A549 (cell line): ENCODE results near the gene SCAMP2. TPM values are rescaled to one million over a fixed set of nuclear protein-coding genes. Genes with fewer than 3 reads are reported as not detected.

Experiments used
- ATAC-seq, 2 experiments: fragments of 200-7000 bp in 1 of 2; fragments of >200 bp in 1 of 2; cut with Nextera tagmentation in 1 of 2; cut with Tn5 transposase in 1 of 2; 3 replicates each; pipeline versions ENCODE4 v1.8.0 to v1.9.1; 2018 to 2020; ENCODE audit warnings: mild to moderate bottlenecking in 1 of 2, moderate library complexity in 1 of 2
- CTCF ChIA-PET: fragments of 300-600 bp; sonication (Branson Sonifier 250); formaldehyde crosslinking; extraction: SDS; loops from one replicate; lab custom pipeline; 2021; ENCODE audit warnings: antibody characterized with exemption, inconsistent platforms; lab: Yijun Ruan, JAX
- POLR2A ChIA-PET: fragments of 350-600 bp; formaldehyde crosslinking; extraction: SDS; loops from one replicate; lab custom pipeline; 2021; ENCODE audit warnings: antibody characterized with exemption, inconsistent platforms; lab: Yijun Ruan, JAX
- DNase-seq, 2 experiments: peaks; one replicate each; pipeline versions ENCODE4 v3.0.0 to v3.0.0-alpha.2; 2011 to 2016; ENCODE audit warnings: low read depth in 1 of 2, low spot score in 1 of 2
- FAIRE-seq: peaks from 2 replicates; lab custom pipeline; 2011; peaks lifted over from hg19 to GRCh38; lab: Jason Lieb, UNC
- H3K27ac ChIP-seq, 2 experiments: fragments of >200 bp; sonication (Bioruptor Twin); formaldehyde crosslinking; 3 replicates each; pipeline ENCODE4 v1.5.1; 2016 to 2017
- H3K4me1 ChIP-seq: fragments of >200 bp; sonication (Bioruptor Twin); formaldehyde crosslinking; 3 replicates; pipeline ENCODE4 v1.6.1; 2016
- H3K4me2 ChIP-seq: fragments of >200 bp; sonication (Bioruptor Twin); formaldehyde crosslinking; 3 replicates; pipeline ENCODE4 v1.6.1; 2016
- H3K4me3 ChIP-seq: fragments of >200 bp; sonication (Bioruptor Twin); formaldehyde crosslinking; 3 replicates; pipeline ENCODE4 v1.5.1; 2016
- H3K9me3 ChIP-seq: fragments of >200 bp; sonication (Bioruptor Twin); formaldehyde crosslinking; 3 replicates; pipeline ENCODE4 v1.6.1; 2016
- BCL3 ChIP-seq: fragments of >200 bp; sonication (Bioruptor Twin); formaldehyde crosslinking; IDR thresholded peaks from 3 replicates; pipeline ENCODE4 v1.6.1; 2016
- CBX8 ChIP-seq: fragments of 200-600 bp; sonication (generic); IDR thresholded peaks from 2 replicates; pipeline ENCODE4 v1.6.1; 2016
- EHF ChIP-seq: fragments of 250-450 bp; sonication (Bioruptor Pico); IDR thresholded peaks from 2 replicates; pipeline ENCODE4 v1.5.0; 2020; ENCODE audit warnings: mild to moderate bottlenecking
- ESRRA ChIP-seq: fragments of 150-350 bp; IDR thresholded peaks from 2 replicates; pipeline ENCODE4 v1.6.1; 2014; ENCODE audit warnings: mild to moderate bottlenecking, low read length, borderline replicate concordance
- FOSB ChIP-seq: fragments of 250-450 bp; sonication (Bioruptor Pico); IDR thresholded peaks from 2 replicates; pipeline ENCODE4 v1.5.0; 2020; ENCODE audit warnings: mild to moderate bottlenecking, moderate library complexity
- HES2 ChIP-seq: fragments of >200 bp; sonication (Bioruptor Twin); formaldehyde crosslinking; IDR thresholded peaks from 2 replicates; pipeline ENCODE4 v1.6.1; 2016
- HOXA7 ChIP-seq: fragments of 250-450 bp; sonication (Bioruptor Pico); IDR thresholded peaks from 2 replicates; pipeline ENCODE4 v1.5.0; 2020; ENCODE audit warnings: mild to moderate bottlenecking, moderate library complexity
- KDM5A ChIP-seq: fragments of 200-600 bp; sonication (generic); IDR thresholded peaks from 2 replicates; pipeline ENCODE4 v1.6.1; 2016; ENCODE audit warnings: antibody characterized with exemption, mild to moderate bottlenecking
- MAZ ChIP-seq: fragments of 150-350 bp; IDR thresholded peaks from 2 replicates; pipeline ENCODE4 v1.6.1; 2014; ENCODE audit warnings: antibody characterized with exemption, low read depth, low read length, borderline replicate concordance
- NPAS2 ChIP-seq: fragments of 250-450 bp; sonication (Bioruptor Pico); IDR thresholded peaks from 2 replicates; pipeline ENCODE4 v1.8.0; 2022; ENCODE audit warnings: mild to moderate bottlenecking, moderate library complexity, borderline replicate concordance
- PHF8 ChIP-seq: fragments of 200-600 bp; sonication (generic); IDR thresholded peaks from 2 replicates; pipeline ENCODE4 v1.6.1; 2016; ENCODE audit warnings: low read depth, mild to moderate bottlenecking, antibody characterized with exemption, moderate library complexity, borderline replicate concordance
- POLR2A ChIP-seq: IDR thresholded peaks from 2 replicates; pipeline ENCODE4 v1.6.1; 2012; ENCODE audit warnings: mild to moderate bottlenecking, low read length
- POLR2AphosphoS2 ChIP-seq: conservative IDR thresholded peaks from 2 replicates; pipeline ENCODE4 v1.6.1; 2012; ENCODE audit warnings: low read length, improper control_type of control experiment, inconsistent platforms
- RCOR1 ChIP-seq: fragments of 150-350 bp; IDR thresholded peaks from 2 replicates; pipeline ENCODE4 v1.6.1; 2014; ENCODE audit warnings: antibody characterized with exemption, low read length, low read depth
- TFCP2L1 ChIP-seq: fragments of 250-450 bp; sonication (Bioruptor Pico); IDR thresholded peaks from 2 replicates; pipeline ENCODE4 v1.5.0; 2021; ENCODE audit warnings: mild to moderate bottlenecking
- TP53 ChIP-seq: fragments of 250-450 bp; sonication (Bioruptor Pico); IDR thresholded peaks from 2 replicates; pipeline ENCODE4 v1.5.0; 2021; ENCODE audit warnings: mild to moderate bottlenecking, moderate library complexity
- ZNF302 ChIP-seq: fragments of 250-450 bp; sonication (Bioruptor Pico); IDR thresholded peaks from 2 replicates; pipeline ENCODE4 v1.9.0; 2021; ENCODE audit warnings: inconsistent platforms, mild to moderate bottlenecking, moderate library complexity
- whole genome bisulfite sequencing: methylation state at CpG from one replicate; pipeline ENCODE4 v1.1.6; 2017; ENCODE audit errors: missing lambda C conversion rate; 5-methylcytosine and 5-hydroxymethylcytosine counted together
- polyA plus RNA-seq, 4 experiments: library from polyadenylated mRNA; depleted of rRNA in 3 of 4; stranded (reverse); fragments of >200 nt; fragmentation: RNase III in 1 of 4; extraction: RNeasy Plus Mini Kit Qiagen cat#74134 plus additional on column Dnase treatment in 1 of 4; gene quantifications; 2 replicates in 3 of 4; 3 replicates in 1 of 4; pipeline ENCODE4 v1.2.3, GENCODE V29; 2011 to 2017
- TF ChIP-seq, protein P1 (sequence below): fragments of 200-600 bp; sonication (generic); IDR thresholded peaks from 2 replicates; pipeline ENCODE4 v1.6.1; 2016; ENCODE audit warnings: antibody characterized with exemption, mild to moderate bottlenecking, moderate library complexity
- TF ChIP-seq, protein P2 (sequence below): IDR thresholded peaks from 2 replicates; pipeline ENCODE4 v1.6.1; 2012

The SCAMP2 gene
- polyA plus RNA-seq, 2 of the 4 experiments (the other 2 are of a cell fraction): 41.5 to 128 TPM

DNA sequence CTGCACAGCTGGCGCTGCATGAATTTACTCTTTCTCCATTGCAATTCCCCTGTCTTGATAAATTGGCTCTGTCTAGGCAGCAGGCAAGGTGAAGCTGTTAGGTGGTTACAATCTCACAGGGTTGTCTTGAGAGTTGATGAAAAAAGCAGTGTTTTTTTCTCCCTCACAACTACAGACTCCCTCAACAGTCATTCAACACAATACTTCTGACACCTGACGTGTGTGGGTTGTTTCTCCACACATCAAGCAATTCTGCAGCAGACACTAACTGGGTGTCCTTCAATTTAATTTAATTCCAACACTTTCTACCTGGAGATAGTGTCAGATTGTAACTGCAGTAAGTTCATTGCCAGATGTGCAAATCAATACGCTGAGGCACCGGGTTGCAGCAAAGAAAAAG is 5.1 kb upstream of the SCAMP2 start:
- ATAC-seq (no peak), FAIRE-seq (no peak), DNase-seq (no peak)
- CTCF ChIA-PET: interaction anchor here (1.5 to 2.9 kb wide), 2 partner anchors 10 to 24 kb away, joined by 5 to 14 read pairs; no protein-coding TSS in a partner anchor
- no peaks in the 10 kb centered on the region for H3K9me3 ChIP-seq
- POLR2A ChIA-PET: no interaction called here
- H3K27ac ChIP-seq: no peak overlapping the region
- H3K4me2 ChIP-seq: no peak overlapping the region
- WGBS: 86% methylated on average over 4 of the region's 4 CpGs
- no peaks in the 10 kb centered on the region for H3K4me1 ChIP-seq
- no peak overlapping the region for H3K4me3 ChIP-seq
- TF ChIP-seq POLR2A: no peak
- no peak for TF ChIP-seq ZNF302 (CRISPR knock-in tag)
- TF ChIP-seq, protein P1, sequence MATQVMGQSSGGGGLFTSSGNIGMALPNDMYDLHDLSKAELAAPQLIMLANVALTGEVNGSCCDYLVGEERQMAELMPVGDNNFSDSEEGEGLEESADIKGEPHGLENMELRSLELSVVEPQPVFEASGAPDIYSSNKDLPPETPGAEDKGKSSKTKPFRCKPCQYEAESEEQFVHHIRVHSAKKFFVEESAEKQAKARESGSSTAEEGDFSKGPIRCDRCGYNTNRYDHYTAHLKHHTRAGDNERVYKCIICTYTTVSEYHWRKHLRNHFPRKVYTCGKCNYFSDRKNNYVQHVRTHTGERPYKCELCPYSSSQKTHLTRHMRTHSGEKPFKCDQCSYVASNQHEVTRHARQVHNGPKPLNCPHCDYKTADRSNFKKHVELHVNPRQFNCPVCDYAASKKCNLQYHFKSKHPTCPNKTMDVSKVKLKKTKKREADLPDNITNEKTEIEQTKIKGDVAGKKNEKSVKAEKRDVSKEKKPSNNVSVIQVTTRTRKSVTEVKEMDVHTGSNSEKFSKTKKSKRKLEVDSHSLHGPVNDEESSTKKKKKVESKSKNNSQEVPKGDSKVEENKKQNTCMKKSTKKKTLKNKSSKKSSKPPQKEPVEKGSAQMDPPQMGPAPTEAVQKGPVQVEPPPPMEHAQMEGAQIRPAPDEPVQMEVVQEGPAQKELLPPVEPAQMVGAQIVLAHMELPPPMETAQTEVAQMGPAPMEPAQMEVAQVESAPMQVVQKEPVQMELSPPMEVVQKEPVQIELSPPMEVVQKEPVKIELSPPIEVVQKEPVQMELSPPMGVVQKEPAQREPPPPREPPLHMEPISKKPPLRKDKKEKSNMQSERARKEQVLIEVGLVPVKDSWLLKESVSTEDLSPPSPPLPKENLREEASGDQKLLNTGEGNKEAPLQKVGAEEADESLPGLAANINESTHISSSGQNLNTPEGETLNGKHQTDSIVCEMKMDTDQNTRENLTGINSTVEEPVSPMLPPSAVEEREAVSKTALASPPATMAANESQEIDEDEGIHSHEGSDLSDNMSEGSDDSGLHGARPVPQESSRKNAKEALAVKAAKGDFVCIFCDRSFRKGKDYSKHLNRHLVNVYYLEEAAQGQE: no peak
- TF ChIP-seq BCL3: no peak
- no peak for TF ChIP-seq ESRRA
- no peak for TF ChIP-seq EHF (CRISPR knock-in tag)
- no peak for TF ChIP-seq MAZ
- TF ChIP-seq PHF8: no peak
- TF ChIP-seq HES2: no peak
- TF ChIP-seq NPAS2 (CRISPR knock-in tag): no peak
- no peak for TF ChIP-seq TFCP2L1 (CRISPR knock-in tag)
- no peak for TF ChIP-seq FOSB (CRISPR knock-in tag)
- no peak for TF ChIP-seq HOXA7
- TF ChIP-seq CBX8: no peak
- TF ChIP-seq, all 56 proteins: peak for 0

DNA sequence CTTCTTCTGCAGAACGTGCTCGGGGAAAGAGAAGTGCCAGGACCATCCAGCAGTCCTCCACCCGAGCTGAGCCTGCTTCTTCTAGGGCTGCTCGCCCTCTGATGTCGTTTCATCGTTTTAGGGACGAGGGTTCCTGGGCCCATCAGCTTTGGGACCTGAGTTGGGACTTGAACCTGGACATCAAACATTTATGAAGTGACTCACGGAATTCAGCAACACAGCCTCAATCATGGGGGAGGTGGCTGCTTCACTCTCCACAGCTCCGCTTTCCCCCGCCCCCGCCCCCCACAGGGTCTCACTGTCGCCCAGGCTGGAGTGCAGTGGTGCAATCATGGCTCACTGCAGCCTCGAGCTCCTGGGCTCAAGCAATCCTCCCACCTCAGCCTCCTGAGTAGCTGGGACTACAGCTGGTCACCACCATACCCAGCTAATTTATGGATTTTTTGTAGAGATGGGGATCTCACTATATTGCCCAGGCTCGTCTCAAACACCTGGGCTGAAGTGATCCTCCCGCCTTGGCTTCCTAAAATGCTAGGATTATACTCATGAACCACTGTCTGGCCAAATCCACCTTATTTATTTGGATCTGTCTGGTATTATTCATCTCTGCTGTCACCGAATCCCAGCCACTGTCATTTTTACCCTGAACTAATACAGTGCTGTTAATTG is 725 bp upstream of the SCAMP2 start:
- no peaks in the 10 kb centered on the region for H3K9me3 ChIP-seq
- peak; percentile 58 to 64 for ATAC-seq
- CTCF ChIA-PET: interaction anchor here (0.8 to 1.3 kb wide), 6 partner anchors 10 to 102 kb away, joined by 3 to 6 read pairs (median 3); no protein-coding TSS in a partner anchor
- H3K27ac ChIP-seq: peak overlapping the region; percentile 87 to 91
- H3K4me1 ChIP-seq: peaks cover 20% of the 10 kb centered on the region; the same call in 2 of the 3 replicates
- H3K4me3 ChIP-seq: peak overlapping the region; percentile 88
- TF ChIP-seq, protein P2, sequence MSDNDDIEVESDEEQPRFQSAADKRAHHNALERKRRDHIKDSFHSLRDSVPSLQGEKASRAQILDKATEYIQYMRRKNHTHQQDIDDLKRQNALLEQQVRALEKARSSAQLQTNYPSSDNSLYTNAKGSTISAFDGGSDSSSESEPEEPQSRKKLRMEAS: 0 out of 2 replicates have a peak, but pooled peaks have one; percentile 28
- no peak for TF ChIP-seq TP53 (CRISPR knock-in tag)
- TF ChIP-seq, all 56 proteins: peak for 1
- peak; percentile 51 to 65 for DNase-seq
- POLR2A ChIA-PET: interaction anchor here (0.7 to 2.0 kb wide), 6 partner anchors 8 to 149 kb away, joined by 3 to 7 read pairs (median 4); partner anchors contain the start of genes FAM219B, MPI and PPCDC
- FAIRE-seq: no peak
- 14% methylated on average over 15 of the region's 16 CpGs for WGBS
- H3K4me2 ChIP-seq: peak overlapping the region; percentile 87

- CTCF ChIA-PET: interaction anchor here (1.3 kb wide), 1 partner anchor 101 kb away, joined by 3 read pairs; no protein-coding TSS in a partner anchor
- H3K27ac ChIP-seq: peak overlapping the region; percentile 87 to 91
- no peak for FAIRE-seq
- POLR2A ChIA-PET: interaction anchor here (0.7 to 2.0 kb wide), 3 partner anchors 9 to 34 kb away, joined by 3 to 5 read pairs (median 4); partner anchors contain the start of gene FAM219B
- TF ChIP-seq KDM5A: 0 out of 2 replicates have a peak, but pooled peaks have one; percentile 29
- no peak for TF ChIP-seq RCOR1
- TF ChIP-seq POLR2AphosphoS2: no peak
- TF ChIP-seq, all 56 proteins: peak for 1
- no peak for DNase-seq
- H3K9me3 ChIP-seq: no peaks in the 10 kb centered on the region
- peaks cover 25% of the 10 kb centered on the region; the same call in 2 of the 3 replicates for H3K4me1 ChIP-seq
- H3K4me3 ChIP-seq: peak overlapping the region; percentile 88
- ATAC-seq: peak; percentile 8 to 31; a peak in 4 of 6 replicates
- WGBS: 3% methylated on average over 11 of the region's 11 CpGs
- H3K4me2 ChIP-seq: peak overlapping the region; percentile 99
These were observed 496 bp downstream of the SCAMP2 start for GRCh38 chr15:74872702-74873035.
